KMS-11 (cell line): Measurements from ENCODE around the gene KIF3B.
"Not testable (repeated sequence)": the region's sequence is repeated elsewhere in the genome, so short reads cannot be mapped to it uniquely, and the experiment has no call there.

Experiments
- H2AFZ ChIP-seq: fragments of 200-600 bp; sonication (generic); 2 replicates; pipeline ENCODE4 v1.6.1; 2016; ENCODE audit warnings: antibody characterized with exemption, mixed run types, low read depth
- H3K27ac ChIP-seq: fragments of 200-600 bp; sonication (generic); 2 replicates; pipeline ENCODE4 v1.6.1; 2016; ENCODE audit warnings: mild to moderate bottlenecking, mixed run types
- H3K27me3 ChIP-seq: fragments of 200-600 bp; sonication (generic); 2 replicates; pipeline ENCODE4 v1.6.1; 2017; ENCODE audit warnings: mild to moderate bottlenecking, low read depth, mixed run types, moderate library complexity; ENCODE audit not compliant: insufficient read depth
- H3K36me3 ChIP-seq: fragments of 200-600 bp; sonication (generic); 2 replicates; pipeline ENCODE4 v1.6.1; 2017; ENCODE audit warnings: mild to moderate bottlenecking, mixed run types; ENCODE audit not compliant: insufficient read depth
- H3K4me1 ChIP-seq: fragments of 200-600 bp; sonication (generic); 2 replicates; pipeline ENCODE4 v1.6.1; 2016; ENCODE audit warnings: mild to moderate bottlenecking, low read depth, mixed run types; ENCODE audit not compliant: poor library complexity, severe bottlenecking
- H3K4me2 ChIP-seq: fragments of 200-600 bp; sonication (generic); 2 replicates; pipeline ENCODE4 v1.7.0; 2016; ENCODE audit warnings: mild to moderate bottlenecking, mixed run types
- H3K4me3 ChIP-seq: fragments of 200-600 bp; sonication (generic); IDR thresholded peaks from 2 replicates; pipeline ENCODE4 v1.6.1; 2017; ENCODE audit warnings: low read depth, low read length, mixed read lengths; ENCODE audit not compliant: insufficient read depth
- H3K79me2 ChIP-seq: fragments of 200-600 bp; sonication (generic); 2 replicates; pipeline ENCODE4 v1.6.1; 2016; ENCODE audit warnings: low read depth, mixed run types; ENCODE audit not compliant: insufficient read depth
- H3K9ac ChIP-seq: fragments of 200-600 bp; sonication (generic); 2 replicates; pipeline ENCODE4 v1.6.1; 2016; ENCODE audit warnings: mild to moderate bottlenecking, mixed run types
- H4K20me1 ChIP-seq: fragments of 200-600 bp; sonication (generic); 2 replicates; pipeline ENCODE4 v1.6.1; 2016; ENCODE audit warnings: mild to moderate bottlenecking, mixed run types; ENCODE audit not compliant: insufficient read depth
- TF ChIP-seq, protein P1 (sequence below): fragments of 200-600 bp; sonication (generic); conservative IDR thresholded peaks from 2 replicates; pipeline ENCODE4 v1.6.1; 2017; ENCODE audit warnings: low read depth, mild to moderate bottlenecking, antibody characterized with exemption, low read length, moderate library complexity, mixed read lengths

Gene KIF3B

DNA sequence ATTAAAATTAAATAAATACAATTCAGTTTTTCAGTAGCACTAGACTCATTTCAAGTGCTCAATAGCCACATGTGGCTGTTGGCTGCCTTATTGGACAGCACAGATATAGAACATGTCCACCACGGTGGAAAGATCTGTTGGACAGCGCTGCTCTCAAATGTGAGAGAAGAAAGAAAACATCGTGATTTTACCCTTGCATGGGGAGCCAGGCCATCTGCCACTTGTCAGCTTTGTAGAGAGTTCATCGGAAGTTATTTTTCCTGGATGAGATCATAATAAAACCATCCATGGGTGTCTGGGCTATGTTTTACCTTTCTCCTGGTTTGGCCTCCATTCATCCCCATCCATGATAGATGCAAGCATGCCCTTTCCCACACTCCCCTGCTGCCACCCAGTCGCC lies 5.8 kb upstream of the KIF3B start:
- Histone ChIP-seq H3K27ac (no peak overlapping the region), H3K4me1 (peaks cover 6% of the 10 kb centered on the region), H3K27me3 (no peaks in the 10 kb centered on the region), H3K4me2 (no peak overlapping the region), H3K4me3 (no peak overlapping the region), H2AFZ (no peak overlapping the region), H3K79me2 (no peaks in the 10 kb centered on the region), H3K9ac (no peak overlapping the region), H4K20me1 (no peaks in the 10 kb centered on the region), H3K36me3 (no peaks in the 10 kb centered on the region)
- TF ChIP-seq, protein P1, sequence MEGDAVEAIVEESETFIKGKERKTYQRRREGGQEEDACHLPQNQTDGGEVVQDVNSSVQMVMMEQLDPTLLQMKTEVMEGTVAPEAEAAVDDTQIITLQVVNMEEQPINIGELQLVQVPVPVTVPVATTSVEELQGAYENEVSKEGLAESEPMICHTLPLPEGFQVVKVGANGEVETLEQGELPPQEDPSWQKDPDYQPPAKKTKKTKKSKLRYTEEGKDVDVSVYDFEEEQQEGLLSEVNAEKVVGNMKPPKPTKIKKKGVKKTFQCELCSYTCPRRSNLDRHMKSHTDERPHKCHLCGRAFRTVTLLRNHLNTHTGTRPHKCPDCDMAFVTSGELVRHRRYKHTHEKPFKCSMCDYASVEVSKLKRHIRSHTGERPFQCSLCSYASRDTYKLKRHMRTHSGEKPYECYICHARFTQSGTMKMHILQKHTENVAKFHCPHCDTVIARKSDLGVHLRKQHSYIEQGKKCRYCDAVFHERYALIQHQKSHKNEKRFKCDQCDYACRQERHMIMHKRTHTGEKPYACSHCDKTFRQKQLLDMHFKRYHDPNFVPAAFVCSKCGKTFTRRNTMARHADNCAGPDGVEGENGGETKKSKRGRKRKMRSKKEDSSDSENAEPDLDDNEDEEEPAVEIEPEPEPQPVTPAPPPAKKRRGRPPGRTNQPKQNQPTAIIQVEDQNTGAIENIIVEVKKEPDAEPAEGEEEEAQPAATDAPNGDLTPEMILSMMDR, result no peak

DNA sequence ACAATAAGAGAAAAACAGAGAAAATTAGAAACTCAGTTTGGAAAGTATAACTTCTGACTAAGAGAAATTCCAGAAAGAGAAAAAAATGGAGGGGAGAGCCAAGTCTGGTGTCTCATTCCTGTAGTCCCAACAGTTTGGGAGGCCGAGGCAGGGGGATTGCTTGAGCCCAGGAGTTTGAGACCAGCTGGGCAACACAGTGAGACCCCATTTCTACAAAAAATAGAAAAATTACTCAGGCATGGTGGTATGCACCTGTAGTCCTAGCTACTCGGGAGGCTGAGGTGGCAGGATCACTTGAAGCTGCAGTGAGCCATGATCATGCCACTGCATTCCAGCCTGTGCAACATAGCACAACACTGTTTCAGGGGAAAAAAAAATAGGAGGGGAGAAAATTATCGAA lies 3.1 kb upstream of the KIF3B start:
- Histone ChIP-seq H4K20me1 (no peaks in the 10 kb centered on the region), H3K9ac (no peak overlapping the region), H3K27ac (no peak overlapping the region), H3K79me2 (peaks cover 12% of the 10 kb centered on the region; the same call in 1 of the 2 replicates), H3K27me3 (no peaks in the 10 kb centered on the region), H2AFZ (no peak overlapping the region), H3K4me3 (no peak overlapping the region), H3K4me2 (no peak overlapping the region), H3K36me3 (no peaks in the 10 kb centered on the region), H3K4me1 (peaks cover 17% of the 10 kb centered on the region)
- TF ChIP-seq, protein P1, result no peak

DNA sequence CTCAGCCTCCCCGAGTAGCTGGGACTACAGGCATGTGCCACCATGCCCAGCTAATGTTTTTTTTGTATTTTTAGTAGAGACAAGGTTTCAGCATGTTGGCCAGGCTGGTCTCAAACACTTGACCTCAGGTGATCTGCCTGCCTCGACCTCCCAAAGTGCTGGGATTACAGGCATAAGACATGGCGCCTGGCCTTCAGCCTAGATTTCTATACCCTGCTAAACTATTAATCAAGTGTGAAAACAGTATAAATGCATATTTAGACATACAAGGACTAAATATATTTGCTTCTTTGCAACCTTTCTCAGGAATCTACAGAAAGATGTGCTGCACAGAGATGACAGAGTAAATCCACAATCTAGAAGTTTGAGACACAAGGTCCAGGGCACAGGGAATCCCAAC lies 2.3 kb upstream of the KIF3B start:
- H3K4me1 ChIP-seq, result peaks cover 17% of the 10 kb centered on the region
- not testable (repeated sequence) for H3K27ac ChIP-seq, H3K4me2 ChIP-seq

DNA sequence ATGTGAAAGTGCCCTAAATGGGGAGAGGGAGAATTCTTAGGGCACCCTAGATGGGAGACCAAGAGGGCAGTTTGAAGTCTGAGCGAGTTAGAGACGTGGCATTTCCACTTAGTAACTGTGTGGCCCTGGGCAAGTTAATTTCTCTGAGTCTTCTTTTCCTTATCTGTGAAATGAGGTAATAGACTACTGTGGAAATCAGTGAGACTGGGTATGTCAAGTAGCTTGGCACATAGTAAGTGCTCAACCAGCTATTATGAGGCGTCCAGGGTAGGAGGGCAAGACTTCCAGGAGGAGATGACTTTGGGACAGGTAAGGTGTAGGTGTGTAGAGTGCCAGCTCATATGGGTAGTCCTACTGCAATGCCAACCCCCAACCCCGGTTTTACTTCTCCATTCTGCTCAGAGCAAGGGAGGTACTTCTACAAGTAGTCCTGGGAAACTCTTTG lies 770 bp downstream of the KIF3B start:
- no peaks in the 10 kb centered on the region for H4K20me1 ChIP-seq
- H2AFZ ChIP-seq, result peak overlapping the region; percentile 97
- peak overlapping the region; percentile 62; the same call in 1 of the 2 replicates for H3K9ac ChIP-seq
- H3K27ac ChIP-seq, result no peak overlapping the region
- no peaks in the 10 kb centered on the region for H3K27me3 ChIP-seq
- TF ChIP-seq, protein P1, result no peak
- peaks cover 12% of the 10 kb centered on the region; the same call in 1 of the 2 replicates for H3K79me2 ChIP-seq
- H3K4me2 ChIP-seq, result peak overlapping the region; percentile 67
- peak overlapping the region; percentile 55 for H3K4me3 ChIP-seq
- no peaks in the 10 kb centered on the region for H3K36me3 ChIP-seq
- H3K4me1 ChIP-seq, result peaks cover 12% of the 10 kb centered on the region

More for the DNA sequence above, 2.3 kb upstream of the KIF3B start:
- H3K9ac ChIP-seq, H3K36me3 ChIP-seq, H2AFZ ChIP-seq, H3K4me3 ChIP-seq, H3K27me3 ChIP-seq, H4K20me1 ChIP-seq: not testable (repeated sequence)
- peaks cover 12% of the 10 kb centered on the region; the same call in 1 of the 2 replicates for H3K79me2 ChIP-seq

DNA sequence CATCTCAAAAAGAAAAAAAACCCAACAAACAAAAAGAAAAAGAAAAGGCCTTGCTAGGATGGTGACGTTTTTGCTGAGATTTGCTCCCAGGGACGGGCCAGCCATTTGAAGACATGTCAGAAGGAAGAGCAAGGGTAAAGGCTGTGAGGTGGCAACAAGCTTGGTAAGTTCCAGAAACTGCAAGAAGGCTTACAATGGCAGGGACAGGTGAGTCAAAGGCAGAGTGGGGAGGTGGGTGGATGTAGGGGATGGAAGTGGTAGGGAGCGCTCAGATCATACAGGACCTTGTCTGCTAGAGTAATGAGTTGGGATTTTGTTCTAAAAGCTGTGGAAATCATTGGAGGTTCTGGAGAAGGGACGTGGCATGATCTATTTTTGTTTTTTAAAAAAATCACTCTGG lies 4.3 kb downstream of the KIF3B start:
- peaks cover 20% of the 10 kb centered on the region; the same call in 1 of the 2 replicates for H3K79me2 ChIP-seq

More for the DNA sequence above, 4.3 kb downstream of the KIF3B start:
- no peak overlapping the region for H3K27ac ChIP-seq
- no peak overlapping the region for H2AFZ ChIP-seq
- H3K27me3 ChIP-seq, result no peaks in the 10 kb centered on the region
- no peaks in the 10 kb centered on the region for H4K20me1 ChIP-seq
- no peaks in the 10 kb centered on the region for H3K36me3 ChIP-seq
- no peak overlapping the region for H3K4me3 ChIP-seq
- no peak overlapping the region for H3K9ac ChIP-seq
- H3K4me2 ChIP-seq, result no peak overlapping the region
- peaks cover 39% of the 10 kb centered on the region for H3K4me1 ChIP-seq
- TF ChIP-seq, protein P1, result no peak
